ENCODE data around the gene TNFSF8.

DNA sequence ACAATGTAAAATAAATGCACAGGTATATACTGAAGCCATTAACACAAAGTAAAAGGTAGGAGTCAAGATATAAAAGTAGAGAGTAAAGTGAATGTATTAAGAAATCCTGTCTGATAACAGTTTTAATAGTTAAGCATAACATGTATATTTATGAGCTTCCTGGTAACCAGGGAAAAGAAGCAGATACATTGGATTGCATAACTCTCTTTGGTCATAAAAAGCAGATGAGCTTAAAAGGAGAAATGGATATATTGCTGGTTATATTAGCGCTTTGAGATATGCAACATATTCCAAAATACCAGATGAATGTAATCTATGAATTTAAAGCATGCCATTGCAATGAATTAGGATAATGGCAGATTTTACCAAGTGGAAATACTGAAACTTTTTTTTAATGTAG lies 6.2 kb upstream of the TNFSF8 start:
- no peak for TF ChIP-seq POLR2A (IDR thresholded peaks at IDR 0.05)
- TF ChIP-seq, protein P1, sequence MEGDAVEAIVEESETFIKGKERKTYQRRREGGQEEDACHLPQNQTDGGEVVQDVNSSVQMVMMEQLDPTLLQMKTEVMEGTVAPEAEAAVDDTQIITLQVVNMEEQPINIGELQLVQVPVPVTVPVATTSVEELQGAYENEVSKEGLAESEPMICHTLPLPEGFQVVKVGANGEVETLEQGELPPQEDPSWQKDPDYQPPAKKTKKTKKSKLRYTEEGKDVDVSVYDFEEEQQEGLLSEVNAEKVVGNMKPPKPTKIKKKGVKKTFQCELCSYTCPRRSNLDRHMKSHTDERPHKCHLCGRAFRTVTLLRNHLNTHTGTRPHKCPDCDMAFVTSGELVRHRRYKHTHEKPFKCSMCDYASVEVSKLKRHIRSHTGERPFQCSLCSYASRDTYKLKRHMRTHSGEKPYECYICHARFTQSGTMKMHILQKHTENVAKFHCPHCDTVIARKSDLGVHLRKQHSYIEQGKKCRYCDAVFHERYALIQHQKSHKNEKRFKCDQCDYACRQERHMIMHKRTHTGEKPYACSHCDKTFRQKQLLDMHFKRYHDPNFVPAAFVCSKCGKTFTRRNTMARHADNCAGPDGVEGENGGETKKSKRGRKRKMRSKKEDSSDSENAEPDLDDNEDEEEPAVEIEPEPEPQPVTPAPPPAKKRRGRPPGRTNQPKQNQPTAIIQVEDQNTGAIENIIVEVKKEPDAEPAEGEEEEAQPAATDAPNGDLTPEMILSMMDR (IDR thresholded peaks at IDR 0.05): no peak
